ENCODE measurements around the gene TDRD12. TPM values are rescaled to one million over a fixed set of nuclear protein-coding genes. Genes with fewer than 3 reads are reported as not detected.
"Not testable (repeated sequence)": the region's sequence is repeated elsewhere in the genome, so short reads cannot be mapped to it uniquely, and the experiment has no call there.

The TDRD12 gene
- total RNA-seq, 1 donor, result 0.36 TPM

GRCh38 chr19:32708457-32708856 lies 11.1 kb upstream of the TDRD12 start:
- Histone ChIP-seq H3K4me2 (ENCODE audit: insufficient read depth, low read length) (no peak overlapping the region), H3K9me3 (ENCODE audit: low read depth, low read length) (no peaks in the 10 kb centered on the region), H4K20me1 (ENCODE audit: insufficient read depth, low read length) (peaks cover 21% of the 10 kb centered on the region), H3K36me3 (ENCODE audit: insufficient read depth, low read length) (peaks cover 10% of the 10 kb centered on the region), H3K27me3 (ENCODE audit: insufficient read depth, low read length) (no peaks in the 10 kb centered on the region), H3K27ac (ENCODE audit: low read depth, low read length) (no peak overlapping the region), H3K79me2 (ENCODE audit: insufficient read depth, low read length) (peaks cover 43% of the 10 kb centered on the region), H2AFZ (ENCODE audit: low read length) (no peak overlapping the region), H3K4me3 (ENCODE audit: insufficient read depth, low read length) (no peak overlapping the region), H3K4me1 (ENCODE audit: insufficient read depth, low read length) (no peaks in the 10 kb centered on the region)
- no peak for DNase-seq (ENCODE audit: insufficient read length, low spot score, missing footprints)
- no peak for TF ChIP-seq CTCF (IDR thresholded peaks at IDR 0.05; ENCODE audit: extremely low read depth, low read depth, low read length)

- H3K4me3 ChIP-seq (ENCODE audit: insufficient read depth, low read length), result no peak overlapping the region
- no peaks in the 10 kb centered on the region for H3K9me3 ChIP-seq (ENCODE audit: low read depth, low read length)
- no peak for DNase-seq (ENCODE audit: insufficient read length, low spot score, missing footprints)
- H3K79me2 ChIP-seq (ENCODE audit: insufficient read depth, low read length), result peaks cover 39% of the 10 kb centered on the region
- no peaks in the 10 kb centered on the region for H3K27me3 ChIP-seq (ENCODE audit: insufficient read depth, low read length)
- H3K4me2 ChIP-seq (ENCODE audit: insufficient read depth, low read length), result no peak overlapping the region
- H4K20me1 ChIP-seq (ENCODE audit: insufficient read depth, low read length), result peaks cover 21% of the 10 kb centered on the region
- no peaks in the 10 kb centered on the region for H3K4me1 ChIP-seq (ENCODE audit: insufficient read depth, low read length)
- no peak for TF ChIP-seq CTCF (IDR thresholded peaks at IDR 0.05; ENCODE audit: extremely low read depth, low read depth, low read length)
- peaks cover 10% of the 10 kb centered on the region for H3K36me3 ChIP-seq (ENCODE audit: insufficient read depth, low read length)
- no peak overlapping the region for H3K27ac ChIP-seq (ENCODE audit: low read depth, low read length)
- H2AFZ ChIP-seq (ENCODE audit: low read length), result no peak overlapping the region
Observed at GRCh38 chr19:32709032-32709431, 10.5 kb upstream of the TDRD12 start.

GRCh38 chr19:32711747-32712146 lies 7.8 kb upstream of the TDRD12 start:
- H3K4me1 ChIP-seq (ENCODE audit: insufficient read depth, low read length), result no peaks in the 10 kb centered on the region
- H4K20me1 ChIP-seq (ENCODE audit: insufficient read depth, low read length), result peaks cover 13% of the 10 kb centered on the region
- DNase-seq (ENCODE audit: insufficient read length, low spot score, missing footprints), result no peak
- H3K27me3 ChIP-seq (ENCODE audit: insufficient read depth, low read length), result no peaks in the 10 kb centered on the region
- H3K4me2 ChIP-seq (ENCODE audit: insufficient read depth, low read length), result no peak overlapping the region
- no peak overlapping the region for H3K4me3 ChIP-seq (ENCODE audit: insufficient read depth, low read length)
- H3K36me3 ChIP-seq (ENCODE audit: insufficient read depth, low read length), result peaks cover 10% of the 10 kb centered on the region
- H3K79me2 ChIP-seq (ENCODE audit: insufficient read depth, low read length), result peaks cover 16% of the 10 kb centered on the region
- H3K27ac ChIP-seq (ENCODE audit: low read depth, low read length), result no peak overlapping the region
- H2AFZ ChIP-seq (ENCODE audit: low read length), result no peak overlapping the region
- TF ChIP-seq CTCF (IDR thresholded peaks at IDR 0.05; ENCODE audit: extremely low read depth, low read depth, low read length), result no peak
- H3K9me3 ChIP-seq (ENCODE audit: low read depth, low read length), result no peaks in the 10 kb centered on the region

- not testable (repeated sequence) for H3K4me2 ChIP-seq (ENCODE audit: insufficient read depth, low read length); H3K27ac ChIP-seq (ENCODE audit: low read depth, low read length); H3K27me3 ChIP-seq (ENCODE audit: insufficient read depth, low read length); H3K4me3 ChIP-seq (ENCODE audit: insufficient read depth, low read length); H2AFZ ChIP-seq (ENCODE audit: low read length); H3K79me2 ChIP-seq (ENCODE audit: insufficient read depth, low read length); H4K20me1 ChIP-seq (ENCODE audit: insufficient read depth, low read length); H3K4me1 ChIP-seq (ENCODE audit: insufficient read depth, low read length); H3K9me3 ChIP-seq (ENCODE audit: low read depth, low read length); DNase-seq (ENCODE audit: insufficient read length, low spot score, missing footprints)
- peaks cover 13% of the 10 kb centered on the region for H3K36me3 ChIP-seq (ENCODE audit: insufficient read depth, low read length)
Observed at GRCh38 chr19:32716203-32716602, 3.4 kb upstream of the TDRD12 start.

Data from osteoblast (primary cell).